IMR-90 (cell line): ENCODE measurements around the gene L3MBTL4. TPM values are rescaled to one million over a fixed set of nuclear protein-coding genes. Genes with fewer than 3 reads are reported as not detected.

ENCODE experiments used
- ATAC-seq: fragments of 200-7000 bp; cut with Tn5 transposase; 2 replicates; pipeline ENCODE4 v1.9.1; 2020; ENCODE audit warnings: low read depth, mild to moderate bottlenecking, moderate library complexity
- BruUV-seq: library from RNA; stranded (reverse); fragments of 400-500 nt; replicated peaks from 2 replicates; lab custom pipeline; 2021; lab: Mats Ljungman, UMichigan
- CTCF ChIA-PET: fragments of 300-600 bp; formaldehyde crosslinking; extraction: SDS; loops from one replicate; lab custom pipeline; 2021; ENCODE audit warnings: antibody characterized with exemption; lab: Yijun Ruan, JAX
- POLR2A ChIA-PET: fragments of 300-600 bp; sonication (Branson Sonifier 250); formaldehyde crosslinking; loops from one replicate; lab custom pipeline; 2022; ENCODE audit warnings: antibody characterized with exemption; ENCODE audit not compliant: unreplicated experiment; lab: Charles Lee
- DNase-seq: peaks from one replicate; pipeline ENCODE4 v3.0.0; 2013
- H2AFZ ChIP-seq: replicated peaks from 2 replicates; pipeline ENCODE3; 2013; ENCODE audit warnings: low read length, mild to moderate bottlenecking; ENCODE audit not compliant: poor library complexity
- H2AK5ac ChIP-seq: 2 replicates; pipeline ENCODE4 v1.6.1; 2013; ENCODE audit warnings: low read depth, low read length, inconsistent platforms
- H2AK9ac ChIP-seq: replicated peaks from 2 replicates; pipeline ENCODE3; 2013; ENCODE audit warnings: mild to moderate bottlenecking, low read depth, low read length, moderate library complexity; ENCODE audit not compliant: poor library complexity
- H2BK120ac ChIP-seq: 2 replicates; pipeline ENCODE4 v1.6.1; 2013; ENCODE audit warnings: low read depth, low read length, inconsistent platforms
- H2BK15ac ChIP-seq: 3 replicates; pipeline ENCODE4 v1.6.1; 2013; ENCODE audit warnings: low read depth, low read length, inconsistent platforms
- H2BK20ac ChIP-seq: 2 replicates; pipeline ENCODE4 v1.6.1; 2013; ENCODE audit warnings: low read depth, mild to moderate bottlenecking, inconsistent platforms, low read length, moderate library complexity
- H2BK5ac ChIP-seq: 2 replicates; pipeline ENCODE4 v1.6.1; 2013; ENCODE audit warnings: mild to moderate bottlenecking, low read depth, low read length, inconsistent platforms; ENCODE audit not compliant: poor library complexity, severe bottlenecking
- H3K14ac ChIP-seq: replicated peaks from 2 replicates; pipeline ENCODE4 v1.6.1; 2013; ENCODE audit warnings: low read depth, low read length, inconsistent platforms
- H3K18ac ChIP-seq: 2 replicates; pipeline ENCODE4 v1.6.1; 2013; ENCODE audit warnings: low read depth, low read length, control low read depth
- H3K23ac ChIP-seq: 2 replicates; pipeline ENCODE4 v1.6.1; 2013; ENCODE audit warnings: low read depth, low read length, inconsistent platforms
- H3K27ac ChIP-seq: 2 replicates; pipeline ENCODE4 v1.5.1; 2013; ENCODE audit warnings: mild to moderate bottlenecking, control low read depth, low read length; ENCODE audit not compliant: insufficient read depth
- H3K27me3 ChIP-seq: 2 replicates; pipeline ENCODE4 v1.6.1; 2013; ENCODE audit warnings: low read length; ENCODE audit not compliant: control insufficient read depth, insufficient read depth
- H3K36me3 ChIP-seq: 2 replicates; pipeline ENCODE4 v1.6.1; 2013; ENCODE audit warnings: low read length, mixed read lengths; ENCODE audit not compliant: control insufficient read depth, insufficient read depth
- H3K4ac ChIP-seq: 2 replicates; pipeline ENCODE4 v1.6.1; 2013; ENCODE audit warnings: low read depth, low read length, inconsistent platforms
- H3K4me1 ChIP-seq: 2 replicates; pipeline ENCODE4 v1.6.1; 2013; ENCODE audit warnings: low read length, mixed read lengths; ENCODE audit not compliant: control insufficient read depth, insufficient read depth
- H3K4me2 ChIP-seq: 2 replicates; pipeline ENCODE4 v1.6.1; 2013; ENCODE audit warnings: low read depth, mild to moderate bottlenecking, control low read depth, low read length, moderate library complexity
- H3K4me3 ChIP-seq: 2 replicates; pipeline ENCODE4 v1.5.1; 2013; ENCODE audit warnings: low read depth, mild to moderate bottlenecking, control low read depth, low read length, moderate library complexity; ENCODE audit not compliant: insufficient read depth
- H3K56ac ChIP-seq: 2 replicates; pipeline ENCODE4 v1.6.1; 2013; ENCODE audit warnings: low read length, inconsistent platforms; ENCODE audit not compliant: insufficient read depth; ENCODE audit errors: extremely low read depth
- H3K79me1 ChIP-seq, 2 experiments: 2 replicates each; pipeline ENCODE4 v1.6.1; 2013; ENCODE audit warnings: low read length in 2 of 2, inconsistent platforms in 1 of 2, low read depth in 1 of 2
- H3K9ac ChIP-seq: 2 replicates; pipeline ENCODE4 v1.6.1; 2013; ENCODE audit warnings: low read depth, low read length, control low read depth
- H3K9me1 ChIP-seq: 2 replicates; pipeline ENCODE4 v1.6.1; 2013; ENCODE audit warnings: low read length, inconsistent platforms; ENCODE audit not compliant: insufficient read depth
- H3K9me3 ChIP-seq: 2 replicates; pipeline ENCODE4 v1.6.1; 2013; ENCODE audit warnings: low read length; ENCODE audit not compliant: control insufficient read depth, insufficient read depth
- H4K20me1 ChIP-seq: 2 replicates; pipeline ENCODE4 v1.6.1; 2013; ENCODE audit warnings: low read length, inconsistent platforms; ENCODE audit not compliant: insufficient read depth
- H4K5ac ChIP-seq: 2 replicates; pipeline ENCODE4 v1.6.1; 2013; ENCODE audit warnings: mild to moderate bottlenecking, low read depth, low read length, control low read depth
- H4K8ac ChIP-seq, 2 experiments: 2 replicates each; pipeline ENCODE4 v1.6.1; 2013; ENCODE audit warnings: low read depth in 2 of 2, low read length in 2 of 2, control low read depth in 1 of 2, inconsistent platforms in 1 of 2
- H4K91ac ChIP-seq: 2 replicates; pipeline ENCODE4 v1.6.1; 2013; ENCODE audit warnings: low read depth, low read length, inconsistent platforms; ENCODE audit not compliant: insufficient read depth
- BHLHE40 ChIP-seq: fragments of 150-350 bp; IDR thresholded peaks from 2 replicates; pipeline ENCODE4 v1.6.1; 2016; ENCODE audit warnings: mild to moderate bottlenecking, low read depth, low read length
- CEBPB ChIP-seq: IDR thresholded peaks from 2 replicates; pipeline ENCODE4 v1.6.1; 2012; ENCODE audit warnings: low read depth, low read length, improper control_type of control experiment
- CHD1 ChIP-seq: IDR thresholded peaks from 2 replicates; pipeline ENCODE4 v1.6.1; 2012; ENCODE audit warnings: low read depth, low read length, improper control_type of control experiment
- CTCF ChIP-seq: conservative IDR thresholded peaks from 2 replicates; pipeline ENCODE4 v1.5.1; 2012; ENCODE audit warnings: mild to moderate bottlenecking, low read depth, low read length, improper control_type of control experiment
- FOS ChIP-seq: fragments of 150-350 bp; IDR thresholded peaks from 2 replicates; pipeline ENCODE4 v1.6.1; 2016; ENCODE audit warnings: low read depth, low read length
- MAFK ChIP-seq: IDR thresholded peaks from 2 replicates; pipeline ENCODE4 v1.6.1; 2012; ENCODE audit warnings: low read depth, low read length, improper control_type of control experiment
- MAZ ChIP-seq: IDR thresholded peaks from 2 replicates; pipeline ENCODE4 v1.6.1; 2012; ENCODE audit warnings: low read depth, mild to moderate bottlenecking, low read length, improper control_type of control experiment, moderate library complexity, borderline replicate concordance
- MXI1 ChIP-seq: IDR thresholded peaks from 2 replicates; pipeline ENCODE4 v1.6.1; 2012; ENCODE audit warnings: low read depth, mild to moderate bottlenecking, low read length, moderate library complexity, borderline replicate concordance
- NFE2L2 ChIP-seq: fragments of 150-350 bp; IDR thresholded peaks from 2 replicates; pipeline ENCODE4 v1.6.1; 2016; ENCODE audit warnings: low read depth, mild to moderate bottlenecking, low read length
- POLR2A ChIP-seq: IDR thresholded peaks from 2 replicates; pipeline ENCODE4 v1.6.1; 2012; ENCODE audit warnings: mild to moderate bottlenecking, low read depth, low read length
- RAD21 ChIP-seq: IDR thresholded peaks from 2 replicates; pipeline ENCODE4 v1.6.1; 2012; ENCODE audit warnings: low read length, improper control_type of control experiment
- RCOR1 ChIP-seq: IDR thresholded peaks from 2 replicates; pipeline ENCODE4 v1.6.1; 2012; ENCODE audit warnings: mild to moderate bottlenecking, low read length, improper control_type of control experiment; ENCODE audit not compliant: insufficient replicate concordance
- RFX5 ChIP-seq: IDR thresholded peaks from 2 replicates; pipeline ENCODE4 v1.8.0; 2012; ENCODE audit warnings: low read depth, mild to moderate bottlenecking, low read length, moderate library complexity
- SMC3 ChIP-seq: fragments of 150-350 bp; IDR thresholded peaks from 2 replicates; pipeline ENCODE4 v1.6.1; 2016; ENCODE audit warnings: low read depth, mild to moderate bottlenecking, antibody characterized with exemption, low read length, moderate library complexity
- whole genome bisulfite sequencing, 2 experiments: methylation state at CpG; one replicate each; pipeline versions ENCODE4 v1.1.5 to v1.1.7; 2013; ENCODE audit warnings: missing lambda C conversion rate in 2 of 2; ENCODE audit not compliant: insufficient read length in 1 of 2; ENCODE audit errors: extremely low coverage in 2 of 2; 5-methylcytosine and 5-hydroxymethylcytosine counted together
- dilution Hi-C: fragments of 300-500 bp; cut with HindIII; formaldehyde crosslinking; loops from one replicate; pipeline ENCODE4 v1.14.3; 2018; ENCODE audit warnings: low sequenced_read_pairs; ENCODE audit not compliant: unreplicated experiment
- in situ Hi-C: fragments of 300-500 bp; cut with MboI; formaldehyde crosslinking; loops from 3 replicates; pipeline ENCODE4 v1.14.3; 2019; ENCODE audit warnings: low sequenced_read_pairs, inconsistent platforms, mixed read lengths
- intact Hi-C: fragments of 100-400 bp; cut with micrococcal nuclease; formaldehyde crosslinking; loops from 2 replicates; pipeline ENCODE4 v1.10.0; 2022
- polyA plus RNA-seq, 3 experiments: library from polyadenylated mRNA; depleted of rRNA; stranded (reverse); fragments of >200 nt; gene quantifications; 2 replicates each; pipeline ENCODE4 v1.2.3, GENCODE V29; 2012; ENCODE audit warnings: low replicate concordance in 1 of 3
- total RNA-seq: library from RNA; depleted of rRNA; stranded (reverse); fragments of >200 nt; gene quantifications from 2 replicates; pipeline ENCODE4 v1.2.3, GENCODE V29; 2012
- TF ChIP-seq, protein P1 (sequence below): fragments of 150-350 bp; IDR thresholded peaks from 2 replicates; pipeline ENCODE4 v1.6.1; 2016; ENCODE audit warnings: low read depth, mild to moderate bottlenecking, low read length, moderate library complexity, borderline replicate concordance
- TF ChIP-seq, protein P2 (sequence below): fragments of 150-350 bp; IDR thresholded peaks from 2 replicates; pipeline ENCODE4 v1.6.1; 2017; ENCODE audit warnings: mild to moderate bottlenecking, antibody characterized with exemption, low read length, low read depth

Gene L3MBTL4
- total and polyA plus RNA-seq, 2 of the 4 experiments (the other 2 are of a cell fraction), result under 0.01 to 0.02 TPM

- ATAC-seq (no peak), DNase-seq (no peak)
- Histone ChIP-seq H2BK5ac (no peak overlapping the region), H2AFZ (no peak overlapping the region), H4K8ac (no peak overlapping the region), H3K23ac (no peak overlapping the region), H4K5ac (no peak overlapping the region), H4K20me1 (no peaks in the 10 kb centered on the region), H3K56ac (no peak overlapping the region), H3K9me3 (no peaks in the 10 kb centered on the region), H2BK20ac (no peak overlapping the region), H3K14ac (no peak overlapping the region), H2AK9ac (no peak overlapping the region), H3K9ac (no peak overlapping the region), H2BK15ac (no peak overlapping the region), H2AK5ac (no peak overlapping the region), H3K27ac (no peak overlapping the region), H3K79me1 (no peaks in the 10 kb centered on the region), H4K91ac (no peak overlapping the region), H3K4me3 (no peak overlapping the region), H3K36me3 (no peaks in the 10 kb centered on the region), H3K9me1 (no peaks in the 10 kb centered on the region), H3K4me2 (no peak overlapping the region), H3K27me3 (peaks cover 2% of the 10 kb centered on the region), H3K4me1 (no peaks in the 10 kb centered on the region), H3K18ac (no peak overlapping the region), H2BK120ac (no peak overlapping the region), H3K4ac (no peak overlapping the region)
- ChIA-PET POLR2A (no interaction called here), CTCF (no interaction called here)
- TF ChIP-seq MXI1 (no peak), MAZ (no peak), RCOR1 (no peak), CEBPB (no peak), FOS (no peak), RFX5 (no peak), CTCF (no peak), MAFK (no peak), POLR2A (no peak), NFE2L2 (no peak), CHD1 (no peak), BHLHE40 (no peak), RAD21 (no peak), SMC3 (no peak)
- TF ChIP-seq, protein P1, sequence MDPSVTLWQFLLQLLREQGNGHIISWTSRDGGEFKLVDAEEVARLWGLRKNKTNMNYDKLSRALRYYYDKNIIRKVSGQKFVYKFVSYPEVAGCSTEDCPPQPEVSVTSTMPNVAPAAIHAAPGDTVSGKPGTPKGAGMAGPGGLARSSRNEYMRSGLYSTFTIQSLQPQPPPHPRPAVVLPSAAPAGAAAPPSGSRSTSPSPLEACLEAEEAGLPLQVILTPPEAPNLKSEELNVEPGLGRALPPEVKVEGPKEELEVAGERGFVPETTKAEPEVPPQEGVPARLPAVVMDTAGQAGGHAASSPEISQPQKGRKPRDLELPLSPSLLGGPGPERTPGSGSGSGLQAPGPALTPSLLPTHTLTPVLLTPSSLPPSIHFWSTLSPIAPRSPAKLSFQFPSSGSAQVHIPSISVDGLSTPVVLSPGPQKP, result no peak
- TF ChIP-seq, protein P2, sequence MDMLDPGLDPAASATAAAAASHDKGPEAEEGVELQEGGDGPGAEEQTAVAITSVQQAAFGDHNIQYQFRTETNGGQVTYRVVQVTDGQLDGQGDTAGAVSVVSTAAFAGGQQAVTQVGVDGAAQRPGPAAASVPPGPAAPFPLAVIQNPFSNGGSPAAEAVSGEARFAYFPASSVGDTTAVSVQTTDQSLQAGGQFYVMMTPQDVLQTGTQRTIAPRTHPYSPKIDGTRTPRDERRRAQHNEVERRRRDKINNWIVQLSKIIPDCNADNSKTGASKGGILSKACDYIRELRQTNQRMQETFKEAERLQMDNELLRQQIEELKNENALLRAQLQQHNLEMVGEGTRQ, result no peak
- intact Hi-C loops, result no loop called here
- in situ Hi-C loops, result no loop called here
- BruUV-seq, result no TSS peak
- dilution Hi-C loops, result no loop called here
- no CpG with 5 or more reads among the region's 2 CpGs for WGBS, 2 experiments
Measured at GRCh38 chr18:6113650-6114049, 301.1 kb downstream of the L3MBTL4 start.
